ENCODE data around the gene ABI3.

DNA sequence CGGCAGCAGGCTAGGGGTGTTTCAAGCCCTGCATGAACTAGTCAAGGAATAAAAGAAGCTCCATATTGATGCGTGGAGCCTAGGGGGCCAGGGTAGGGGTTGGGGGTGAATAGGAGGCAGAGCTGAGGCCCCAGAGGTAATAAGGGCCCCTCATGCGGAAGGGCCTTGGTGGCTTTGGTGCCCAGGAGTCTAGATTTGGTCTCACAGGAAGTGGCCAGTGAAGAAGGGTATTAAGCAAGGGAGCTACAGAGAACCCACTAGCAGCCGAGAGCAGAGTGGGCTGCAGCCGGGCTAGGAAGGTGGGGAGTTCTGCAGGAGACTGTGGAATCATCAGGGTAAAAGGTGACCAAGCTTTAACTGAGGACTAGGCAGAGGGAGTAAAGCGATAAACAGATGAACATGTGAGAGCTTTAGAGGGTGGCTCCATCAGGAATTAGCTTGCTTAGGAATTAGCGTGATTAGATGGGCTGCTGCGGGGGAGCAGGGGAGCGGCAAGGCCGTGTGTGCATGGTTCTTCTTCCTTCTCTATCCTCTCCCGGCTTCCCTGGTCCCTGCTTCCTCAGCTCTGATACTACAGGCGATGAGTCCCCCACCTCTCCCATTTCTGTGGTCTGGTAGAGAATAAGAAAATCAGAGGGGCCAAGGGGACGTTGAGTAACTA is 10.0 kb upstream of the ABI3 start:
- TF ChIP-seq, protein P1, sequence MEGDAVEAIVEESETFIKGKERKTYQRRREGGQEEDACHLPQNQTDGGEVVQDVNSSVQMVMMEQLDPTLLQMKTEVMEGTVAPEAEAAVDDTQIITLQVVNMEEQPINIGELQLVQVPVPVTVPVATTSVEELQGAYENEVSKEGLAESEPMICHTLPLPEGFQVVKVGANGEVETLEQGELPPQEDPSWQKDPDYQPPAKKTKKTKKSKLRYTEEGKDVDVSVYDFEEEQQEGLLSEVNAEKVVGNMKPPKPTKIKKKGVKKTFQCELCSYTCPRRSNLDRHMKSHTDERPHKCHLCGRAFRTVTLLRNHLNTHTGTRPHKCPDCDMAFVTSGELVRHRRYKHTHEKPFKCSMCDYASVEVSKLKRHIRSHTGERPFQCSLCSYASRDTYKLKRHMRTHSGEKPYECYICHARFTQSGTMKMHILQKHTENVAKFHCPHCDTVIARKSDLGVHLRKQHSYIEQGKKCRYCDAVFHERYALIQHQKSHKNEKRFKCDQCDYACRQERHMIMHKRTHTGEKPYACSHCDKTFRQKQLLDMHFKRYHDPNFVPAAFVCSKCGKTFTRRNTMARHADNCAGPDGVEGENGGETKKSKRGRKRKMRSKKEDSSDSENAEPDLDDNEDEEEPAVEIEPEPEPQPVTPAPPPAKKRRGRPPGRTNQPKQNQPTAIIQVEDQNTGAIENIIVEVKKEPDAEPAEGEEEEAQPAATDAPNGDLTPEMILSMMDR (IDR thresholded peaks at IDR 0.05) = no peak
- TF ChIP-seq EP300 (IDR thresholded peaks at IDR 0.05) = no peak
